NCI-H2081 treated with DMSO at 0.1 percent for 48 hours (cell line): Measurements from ENCODE around the gene GPR101.

Experiments
- DNase-seq: peaks from one replicate; lab custom pipeline; 2025; lab: John Stamatoyannopoulos, UW

The GPR101 gene, protein sequence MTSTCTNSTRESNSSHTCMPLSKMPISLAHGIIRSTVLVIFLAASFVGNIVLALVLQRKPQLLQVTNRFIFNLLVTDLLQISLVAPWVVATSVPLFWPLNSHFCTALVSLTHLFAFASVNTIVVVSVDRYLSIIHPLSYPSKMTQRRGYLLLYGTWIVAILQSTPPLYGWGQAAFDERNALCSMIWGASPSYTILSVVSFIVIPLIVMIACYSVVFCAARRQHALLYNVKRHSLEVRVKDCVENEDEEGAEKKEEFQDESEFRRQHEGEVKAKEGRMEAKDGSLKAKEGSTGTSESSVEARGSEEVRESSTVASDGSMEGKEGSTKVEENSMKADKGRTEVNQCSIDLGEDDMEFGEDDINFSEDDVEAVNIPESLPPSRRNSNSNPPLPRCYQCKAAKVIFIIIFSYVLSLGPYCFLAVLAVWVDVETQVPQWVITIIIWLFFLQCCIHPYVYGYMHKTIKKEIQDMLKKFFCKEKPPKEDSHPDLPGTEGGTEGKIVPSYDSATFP

DNA sequence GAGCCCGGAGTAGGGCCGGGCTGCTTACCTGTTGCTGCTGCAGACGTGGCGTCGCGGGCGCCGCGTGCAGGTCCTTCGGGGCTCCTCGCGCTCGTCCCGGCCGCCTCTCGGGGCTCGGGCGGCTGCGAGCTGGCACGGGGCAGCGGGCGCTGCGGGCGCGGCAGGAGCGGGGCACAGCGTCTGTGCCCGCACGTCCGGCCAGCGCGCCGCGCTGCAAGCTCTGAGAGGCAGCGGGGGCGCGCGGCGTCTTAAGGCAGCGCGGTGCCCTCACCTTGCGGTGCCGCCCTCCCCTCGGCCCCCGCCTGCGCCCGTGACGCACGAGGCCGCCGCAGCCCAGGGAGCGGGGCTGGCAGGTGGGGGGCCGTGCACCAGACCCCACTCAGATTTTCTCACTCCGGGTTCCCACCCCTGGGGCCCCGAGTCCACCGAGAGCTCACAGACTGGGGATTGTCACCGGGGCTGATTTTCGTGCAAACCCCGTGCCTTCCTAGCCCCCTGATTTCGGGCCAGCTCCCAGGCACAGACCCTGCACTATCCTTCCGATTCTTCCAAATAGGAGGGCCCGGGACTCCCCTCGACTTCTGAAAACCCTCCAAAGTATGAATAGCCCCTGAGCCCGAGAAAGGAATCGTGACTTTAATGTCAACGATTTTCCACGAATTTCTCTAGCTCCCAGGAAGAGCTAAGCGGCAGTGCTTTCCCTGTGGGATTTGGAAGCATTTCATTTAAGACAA lies at the start of gene GPR101:
TSS of gene GPR101 (minus strand) at position 222 of the 734 bp plus-strand sequence. CDS start 2,321 bp downstream, outside the sequence.
- no peak for DNase-seq

DNA sequence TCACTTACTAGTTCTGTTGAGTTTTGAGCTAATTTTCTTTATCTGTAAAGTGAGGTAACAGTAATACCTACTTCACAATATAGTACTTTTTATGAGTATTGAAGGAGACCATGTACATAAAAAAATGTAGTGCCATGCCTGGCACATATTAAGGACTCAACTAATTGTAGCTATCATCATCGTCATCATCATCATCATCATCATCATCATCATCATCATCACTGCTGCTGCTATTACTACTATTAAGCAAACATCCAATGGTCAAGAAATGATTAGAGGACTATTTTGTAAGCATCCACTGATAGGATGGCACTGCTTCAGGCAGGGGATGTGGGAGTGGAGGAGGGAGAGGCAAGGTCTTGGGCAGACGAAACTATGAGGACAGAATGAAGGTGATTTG lies 47.4 kb upstream of the GPR101 start:
- no peak for DNase-seq

DNA sequence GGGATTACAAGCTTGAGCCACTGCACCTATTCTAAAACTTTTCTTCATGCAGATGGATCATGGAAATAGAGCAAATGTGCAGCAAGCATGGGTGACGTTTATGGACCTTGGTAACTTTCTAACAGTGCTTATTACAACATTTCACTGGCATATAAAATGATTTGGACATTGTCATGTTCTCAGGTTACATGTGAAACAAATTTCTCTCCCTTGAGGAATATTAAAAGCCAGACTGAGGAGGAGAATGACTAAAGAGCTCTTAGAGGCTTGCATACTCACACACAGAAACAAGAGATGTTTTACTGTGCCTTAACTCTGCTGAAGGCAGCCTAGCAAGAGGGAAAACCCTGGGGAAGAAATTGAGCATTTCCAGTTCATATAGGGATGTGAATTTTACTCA lies 38.6 kb upstream of the GPR101 start:
- DNase-seq = no peak

DNA sequence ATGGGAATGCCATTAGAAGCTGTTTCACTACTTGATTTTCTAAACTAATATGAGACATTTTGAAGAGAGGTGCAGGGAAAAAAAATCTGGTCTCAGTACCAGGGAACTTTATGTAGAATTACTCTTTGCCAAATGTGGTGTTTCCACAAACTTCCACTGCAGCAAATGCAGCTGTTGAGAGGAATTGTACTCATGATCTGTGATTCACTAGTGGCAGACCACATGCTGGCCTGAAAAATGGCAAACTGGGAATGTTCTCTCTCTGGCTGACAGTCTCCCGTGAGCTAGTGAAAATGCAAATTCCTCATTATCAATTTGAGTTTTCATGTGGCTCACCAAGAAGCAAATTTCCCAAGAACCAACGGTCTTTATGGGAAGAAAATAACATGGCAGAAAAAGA lies 37.8 kb upstream of the GPR101 start:
- no peak for DNase-seq

DNA sequence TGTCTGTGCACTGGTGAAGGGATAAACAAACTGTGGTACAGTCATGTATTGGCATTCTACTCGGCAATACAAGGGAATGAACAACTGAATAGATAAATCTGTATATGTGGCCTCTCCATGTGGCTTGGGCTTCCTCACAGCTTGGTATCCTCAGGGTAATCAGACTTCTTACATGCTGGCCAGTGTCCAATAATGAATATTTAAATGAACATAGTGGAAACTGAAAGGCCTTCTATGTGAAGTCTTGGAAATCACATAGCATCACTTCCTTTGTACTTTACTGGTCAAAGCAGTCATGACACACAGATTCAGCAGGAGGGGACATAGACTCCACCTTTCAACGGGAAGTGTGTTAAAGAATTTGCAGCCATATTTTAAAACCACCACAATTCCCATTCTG lies 33.4 kb upstream of the GPR101 start:
- no peak for DNase-seq

DNA sequence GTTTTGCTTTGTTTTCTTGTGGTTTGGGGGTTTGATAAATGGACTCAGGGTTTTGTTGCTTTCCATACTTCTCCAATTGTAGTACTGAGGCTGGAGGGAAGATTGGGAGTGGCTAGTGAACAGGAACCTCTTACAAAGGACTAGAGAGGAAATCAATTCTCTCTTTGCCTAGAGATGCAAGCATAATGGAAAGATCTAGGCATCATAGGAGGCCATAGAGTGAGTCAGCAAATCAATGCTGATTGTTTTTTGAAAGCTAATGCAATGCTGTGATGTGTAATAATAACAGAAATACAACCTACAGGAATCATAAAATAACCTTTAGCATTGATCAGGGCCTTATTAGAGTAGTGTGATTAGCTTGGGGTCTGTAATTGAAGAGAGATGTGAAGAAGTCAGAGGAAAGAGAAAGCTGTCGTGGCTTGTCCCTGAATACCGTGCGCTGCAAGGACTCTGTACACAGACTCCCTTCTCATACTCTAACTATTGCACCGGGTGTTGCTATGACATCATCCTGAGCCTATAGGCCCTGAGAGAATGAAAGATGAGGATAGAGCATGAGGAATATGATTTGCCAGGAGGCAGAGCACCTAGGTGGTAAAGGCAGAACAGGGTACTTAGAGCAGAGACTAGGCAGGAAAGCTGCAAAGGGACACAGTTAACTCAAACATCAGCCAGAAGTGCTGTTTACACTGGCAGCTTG lies 29.3 kb upstream of the GPR101 start:
- DNase-seq = no peak

DNA sequence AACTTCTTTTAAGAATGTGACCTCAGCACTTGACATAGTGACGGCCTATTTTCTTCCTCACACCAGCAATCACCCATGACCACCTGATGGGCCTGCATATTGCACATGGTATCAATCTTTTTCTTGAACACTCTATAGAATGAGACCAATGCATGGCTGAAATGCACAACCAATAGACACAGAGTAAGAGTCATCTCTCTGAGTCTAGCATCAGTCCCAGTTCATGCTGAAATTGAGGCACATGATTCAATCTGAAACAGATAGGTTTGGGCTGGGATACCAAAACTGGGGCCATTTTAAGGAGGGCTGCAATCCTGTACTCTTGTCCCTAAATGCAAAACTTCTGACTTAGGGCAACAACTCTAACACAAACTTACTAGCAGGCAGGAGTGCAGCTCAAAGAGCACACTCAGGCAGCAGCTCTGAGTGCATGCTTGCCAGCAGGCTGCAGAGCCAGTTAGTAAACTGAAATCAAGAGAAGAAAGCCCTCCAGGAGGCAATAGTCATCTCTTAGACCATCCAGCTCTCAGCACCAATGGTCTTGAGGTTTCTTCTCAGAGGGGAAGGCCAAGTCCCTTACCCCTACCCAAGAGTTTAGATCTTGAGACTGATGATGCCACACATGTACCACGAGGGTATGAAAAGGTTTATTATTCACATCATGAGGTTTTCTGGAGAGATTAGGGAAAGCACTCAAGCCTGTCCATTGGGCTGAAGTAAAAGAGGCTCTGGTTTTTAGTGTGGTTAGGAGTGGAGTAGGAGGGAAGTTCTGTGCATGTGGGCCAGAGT lies 24.7 kb upstream of the GPR101 start:
- no peak for DNase-seq

DNA sequence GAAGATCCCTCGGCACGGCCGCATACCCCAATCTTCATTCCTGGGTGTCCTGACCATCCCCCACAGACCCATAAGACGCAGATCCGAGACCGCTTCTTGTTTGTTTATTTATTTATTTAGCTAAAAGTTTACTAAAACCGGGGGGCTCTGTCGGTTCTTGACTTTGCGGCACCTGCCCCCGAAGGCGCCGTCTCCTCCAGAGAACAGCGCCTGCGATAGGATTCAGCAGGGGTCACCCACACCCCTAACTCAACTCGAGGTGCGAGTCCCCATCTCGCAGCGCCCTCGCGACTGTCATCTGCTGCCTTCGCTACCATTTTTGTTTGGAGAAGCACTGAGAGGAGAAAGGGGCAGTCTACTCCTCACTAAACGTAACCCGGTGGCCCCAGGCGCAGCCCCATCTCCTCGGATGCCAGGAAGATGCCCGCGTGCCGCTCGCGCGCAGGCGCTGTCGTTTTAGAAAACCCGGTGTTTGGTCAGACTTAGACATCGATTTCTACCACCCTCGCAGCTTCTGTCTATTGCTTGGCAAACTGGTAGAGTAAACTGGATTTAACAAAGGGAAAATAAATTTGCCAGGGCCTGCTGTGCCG lies 18.9 kb upstream of the GPR101 start:
- no peak for DNase-seq

DNA sequence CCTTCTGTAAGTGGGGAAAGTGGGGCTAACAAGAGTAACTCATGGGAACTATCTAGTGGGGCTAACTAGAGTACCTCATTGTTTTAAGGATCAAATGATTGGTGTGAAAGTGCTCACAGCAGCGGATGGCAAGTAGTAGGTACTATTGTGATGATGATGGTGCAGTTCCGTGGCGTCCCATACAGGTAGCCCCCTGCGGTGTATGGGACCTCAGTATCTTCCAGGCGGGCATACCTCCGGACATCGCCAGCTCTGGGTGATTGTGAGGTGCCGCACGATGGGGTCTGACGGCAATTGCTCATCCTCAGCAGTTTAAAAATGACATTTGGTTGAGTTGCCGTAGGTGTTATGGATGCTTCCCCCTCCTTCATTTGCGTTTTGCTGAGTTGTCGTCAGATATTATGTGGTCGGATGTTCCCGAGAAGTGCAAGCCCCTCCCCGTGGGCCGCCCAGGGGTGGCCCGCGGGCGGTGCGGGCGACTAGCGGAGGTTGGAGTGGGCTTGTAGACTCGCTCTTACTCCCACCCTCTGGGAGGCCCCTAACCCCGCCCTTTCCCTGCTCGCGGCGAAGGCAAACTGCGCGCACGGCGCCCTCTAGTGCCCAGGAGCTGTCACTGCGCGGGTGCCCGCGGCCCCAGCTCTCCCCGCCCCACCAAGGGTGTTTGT lies 18.3 kb upstream of the GPR101 start:
- no peak for DNase-seq

DNA sequence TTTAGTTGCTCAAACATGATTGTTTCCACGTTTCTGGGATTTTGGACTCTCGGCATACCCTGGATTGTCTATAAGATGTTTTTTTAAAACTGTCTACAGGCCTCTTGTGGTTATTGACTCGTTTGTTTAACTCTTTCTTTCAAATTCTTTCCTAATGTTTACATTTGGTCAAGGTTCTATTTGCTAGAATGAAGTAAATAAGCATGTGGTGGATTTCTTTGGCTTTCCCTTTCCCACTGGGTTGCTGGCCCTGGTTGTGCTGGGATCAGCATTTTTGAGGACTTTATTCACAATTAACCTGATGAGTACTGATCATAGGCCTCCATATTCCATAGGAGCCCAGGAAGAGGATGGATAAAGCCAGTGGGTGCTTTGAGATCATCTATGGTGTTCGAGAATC lies 11.1 kb upstream of the GPR101 start:
- no peak for DNase-seq

DNA sequence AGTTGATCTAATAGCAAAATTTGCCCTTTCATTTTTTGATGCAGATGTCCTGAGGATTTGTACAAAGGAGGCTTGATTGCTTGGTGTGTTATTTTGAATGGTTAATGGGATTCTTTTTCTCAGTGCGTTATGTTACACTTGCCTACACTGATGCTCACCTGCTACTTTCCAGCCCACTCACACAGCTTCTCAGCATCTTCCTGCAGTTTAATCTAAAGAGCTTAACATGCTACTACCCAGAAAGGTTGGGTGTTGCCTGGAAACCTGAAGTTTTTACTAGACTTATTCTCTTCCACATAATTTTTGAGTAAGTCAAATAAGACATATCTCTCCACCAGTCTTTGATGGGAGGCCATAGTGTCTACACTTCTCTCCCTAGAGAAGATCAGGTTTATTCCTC lies 9.9 kb upstream of the GPR101 start:
- no peak for DNase-seq

DNA sequence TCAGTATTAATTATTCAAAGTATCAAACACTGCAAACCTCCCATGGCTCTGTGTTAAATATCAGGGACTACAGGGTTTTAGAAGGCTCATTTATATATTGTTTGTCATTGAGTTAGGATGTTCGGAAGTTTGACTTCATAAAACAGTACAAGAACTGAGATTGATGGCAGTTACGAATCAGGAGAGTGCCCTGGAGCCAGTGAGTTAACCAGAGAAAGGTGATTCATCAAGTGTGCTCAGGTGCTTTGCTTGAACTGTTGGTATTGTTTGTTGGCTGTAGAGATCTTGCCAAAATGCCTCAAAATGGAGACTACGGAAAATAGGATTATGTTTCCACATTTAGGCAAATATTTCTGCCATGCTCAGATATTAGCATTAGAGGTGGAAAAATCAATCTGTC lies 7.5 kb upstream of the GPR101 start:
- no peak for DNase-seq

DNA sequence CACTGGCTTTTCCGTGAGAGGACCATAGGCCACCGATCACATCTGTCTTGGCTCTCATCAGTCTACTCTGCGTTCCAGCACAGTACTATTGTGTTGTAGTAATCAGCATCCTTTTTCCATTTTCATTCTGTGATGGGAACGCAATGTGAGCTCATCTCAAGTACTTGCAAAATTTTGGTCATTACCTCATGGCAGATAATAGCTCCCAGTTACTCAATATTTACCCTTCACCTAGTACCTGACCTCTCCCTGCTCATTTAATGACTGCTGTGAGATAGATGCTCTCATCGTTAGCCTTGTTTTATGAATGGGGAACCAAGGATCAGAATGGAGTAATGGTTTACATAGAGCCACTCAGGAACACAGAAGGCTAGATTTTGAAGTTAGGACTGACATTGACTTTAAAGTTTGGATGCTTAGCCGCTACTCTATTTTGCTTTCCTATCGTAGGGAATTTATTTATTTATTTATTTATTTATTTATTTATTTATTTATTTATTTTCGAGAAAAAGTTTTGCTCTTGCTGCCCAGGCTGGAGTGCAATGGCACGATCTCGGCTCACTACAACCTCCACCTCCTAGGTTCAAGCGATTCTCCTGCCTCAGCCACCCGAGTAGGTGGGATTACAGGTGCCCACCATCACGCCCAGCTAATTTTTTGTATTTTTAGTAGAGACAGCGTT lies 6.5 kb upstream of the GPR101 start:
- no peak for DNase-seq

DNA sequence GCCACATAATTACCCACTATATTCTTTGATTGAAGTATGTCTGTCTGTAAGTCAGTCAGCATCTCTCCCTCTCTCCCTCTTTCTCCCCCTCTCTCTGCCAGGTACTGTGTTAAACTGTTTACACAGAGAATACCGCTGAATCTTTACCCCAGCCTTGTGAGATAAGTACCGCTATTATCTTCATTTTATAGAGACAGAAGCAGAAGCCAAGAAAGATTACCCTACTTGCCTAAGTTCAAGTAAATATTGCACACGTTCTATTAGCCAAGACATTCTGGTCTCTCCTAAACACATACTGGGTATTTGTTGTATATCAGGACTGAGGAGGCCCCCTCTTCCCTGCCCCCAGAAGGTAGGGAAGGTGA lies 695 bp upstream of the GPR101 start:
- DNase-seq = no peak

DNA sequence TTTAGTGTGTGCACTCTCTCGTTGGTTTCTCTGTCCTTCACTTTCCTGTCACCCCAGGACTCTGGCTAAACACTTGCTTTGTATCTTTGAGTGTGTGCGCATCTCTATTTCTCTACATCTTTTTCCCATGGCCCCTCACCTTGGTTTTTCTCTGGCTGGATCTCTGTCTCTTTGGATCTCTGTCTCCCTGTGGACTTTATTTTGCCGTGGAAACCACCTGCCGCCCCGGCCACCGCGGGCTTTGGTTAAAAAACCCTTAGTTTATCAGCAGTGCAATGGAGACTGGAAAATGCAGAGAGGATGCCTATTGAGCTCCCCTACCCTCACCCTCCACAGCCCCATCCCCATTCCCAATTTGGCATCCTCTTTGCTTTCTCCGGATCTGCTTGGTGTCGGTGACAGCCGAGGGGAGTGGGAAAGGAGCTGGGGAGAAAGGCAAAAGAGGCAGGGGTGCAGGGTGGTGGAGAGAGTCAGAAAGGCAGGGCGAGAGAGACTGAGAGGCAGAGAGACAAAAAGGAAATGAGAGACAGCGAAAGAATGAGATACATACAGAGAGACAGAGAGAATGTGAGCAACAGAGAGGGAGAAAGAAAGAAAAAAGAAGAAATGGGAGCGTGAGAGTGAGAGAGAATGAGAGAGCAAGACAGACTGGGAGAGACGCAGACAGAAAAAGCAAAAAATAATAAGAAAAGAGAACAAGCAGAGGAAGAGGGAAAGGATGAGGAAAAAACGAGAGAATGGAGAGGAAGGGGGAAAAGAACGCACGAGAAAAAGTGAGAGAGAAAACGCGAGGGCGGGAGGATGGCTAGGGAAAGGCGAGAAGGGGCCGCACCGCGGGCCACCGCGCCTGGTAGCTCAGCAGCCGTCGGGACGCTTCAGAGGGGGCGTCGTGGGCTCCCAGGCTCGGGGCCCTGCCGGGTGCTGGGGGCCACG lies 688 bp downstream of the GPR101 start:
- DNase-seq = no peak

DNA sequence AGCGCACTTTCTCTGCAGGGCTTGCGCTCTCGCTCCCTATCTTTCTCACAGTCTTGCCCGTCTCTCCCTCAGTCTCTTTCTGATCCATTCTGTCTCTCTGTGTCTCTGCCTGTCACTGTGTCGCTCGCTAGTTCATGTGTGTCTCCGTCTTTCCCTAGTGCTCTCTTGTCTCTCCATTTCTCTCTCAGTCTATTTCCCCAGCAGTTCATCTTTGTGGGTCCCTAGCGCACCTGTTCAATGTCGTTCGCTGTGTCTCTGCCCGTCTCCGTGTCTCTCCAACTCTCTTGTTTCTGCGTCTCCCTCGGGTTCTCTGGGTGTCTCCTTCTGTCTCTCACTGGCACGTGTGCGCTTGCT lies 1.5 kb downstream of the GPR101 start:
- no peak for DNase-seq

DNA sequence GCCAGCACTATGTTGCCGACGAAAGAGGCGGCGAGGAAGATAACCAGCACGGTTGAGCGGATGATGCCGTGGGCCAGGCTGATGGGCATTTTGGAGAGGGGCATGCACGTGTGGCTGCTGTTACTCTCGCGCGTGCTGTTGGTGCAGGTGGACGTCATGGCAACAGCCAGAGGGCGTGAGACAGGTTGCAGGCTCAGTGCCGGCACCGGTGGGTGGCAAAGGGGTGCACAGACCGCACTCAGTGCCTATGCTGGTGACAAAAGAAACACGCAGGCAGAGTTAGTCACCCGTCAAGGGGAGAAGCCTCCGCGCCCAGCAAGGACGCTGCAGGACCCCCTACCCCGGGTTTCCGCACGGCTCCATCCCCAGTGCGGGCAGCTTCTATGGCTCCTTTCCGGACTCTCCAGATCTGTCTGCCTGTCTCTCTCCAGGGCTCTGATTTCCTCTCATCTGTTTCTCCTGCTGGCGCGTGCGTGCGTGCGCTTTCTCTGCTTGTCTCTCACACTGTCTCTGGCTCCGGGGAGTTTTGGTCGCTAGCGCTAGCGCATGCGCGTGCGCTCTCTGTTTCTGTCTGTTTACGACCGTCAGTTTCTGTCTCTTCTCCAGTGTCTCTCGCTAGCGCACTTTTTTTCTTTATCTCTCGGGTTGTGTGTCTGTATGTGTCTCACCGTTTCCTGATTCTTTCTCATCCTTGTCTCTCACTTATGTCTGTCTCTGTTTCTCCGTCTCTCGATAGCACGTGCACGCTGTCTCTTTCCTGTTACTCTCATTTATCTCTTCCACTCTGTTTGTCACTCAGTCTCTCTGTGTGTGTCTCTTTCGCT lies 2.1 kb downstream of the GPR101 start:
- DNase-seq = no peak

DNA sequence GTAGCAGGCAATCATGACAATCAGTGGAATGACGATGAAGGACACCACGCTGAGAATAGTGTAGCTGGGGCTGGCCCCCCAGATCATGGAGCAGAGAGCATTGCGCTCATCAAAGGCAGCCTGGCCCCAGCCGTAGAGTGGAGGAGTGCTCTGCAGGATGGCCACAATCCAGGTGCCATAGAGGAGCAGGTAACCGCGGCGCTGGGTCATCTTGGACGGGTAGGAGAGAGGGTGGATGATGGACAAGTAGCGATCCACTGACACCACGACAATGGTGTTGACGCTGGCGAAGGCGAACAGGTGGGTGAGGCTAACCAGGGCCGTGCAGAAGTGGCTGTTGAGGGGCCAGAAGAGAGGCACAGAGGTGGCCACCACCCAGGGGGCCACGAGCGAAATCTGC lies 2.8 kb downstream of the GPR101 start:
- no peak for DNase-seq

DNA sequence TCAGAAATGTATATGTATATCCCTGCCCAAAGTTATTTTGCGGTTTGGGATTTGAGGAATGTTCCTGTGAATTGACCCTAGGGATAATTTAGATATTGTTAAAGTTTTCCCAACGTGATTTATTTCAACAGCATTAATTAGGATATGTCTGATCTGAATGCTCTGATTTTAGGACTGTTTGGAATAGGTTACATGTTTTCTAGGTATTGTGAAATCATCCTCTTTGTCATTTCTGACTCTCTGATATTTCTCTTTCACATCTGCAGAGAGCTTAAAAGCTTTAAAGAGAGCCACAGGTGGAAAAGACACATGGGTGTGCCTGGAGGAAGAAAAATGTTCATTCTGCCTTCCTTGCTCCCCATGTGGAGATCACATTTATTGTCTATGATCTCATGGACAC lies 5.1 kb downstream of the GPR101 start:
- no peak for DNase-seq
